ENCODE results near the gene GRHL1.
"Not testable (repeated sequence)": the region's sequence is repeated elsewhere in the genome, so short reads cannot be mapped to it uniquely, and the experiment has no call there.

The GRHL1 gene

GRCh38 chr2:10029875-10030223 is 78.4 kb downstream of the GRHL1 start:
- in situ Hi-C loops (cut with MboI; ENCODE audit: low pct_unique_long_range_greater_than_20kb, low sequenced_read_pairs, unreplicated experiment) = no loop called here
- DNase-seq (ENCODE audit: low spot score) = no peak
- no peak for TF ChIP-seq CTCF (IDR thresholded peaks at IDR 0.05; ENCODE audit: extremely low read depth, insufficient read depth, missing control alignments)

GRCh38 chr2:10030311-10030736 is 78.8 kb downstream of the GRHL1 start:
- in situ Hi-C loops (cut with MboI; ENCODE audit: low pct_unique_long_range_greater_than_20kb, low sequenced_read_pairs, unreplicated experiment) = no loop called here
- no peak for TF ChIP-seq CTCF (IDR thresholded peaks at IDR 0.05; ENCODE audit: extremely low read depth, insufficient read depth, missing control alignments)
- DNase-seq (ENCODE audit: low spot score) = no peak

- DNase-seq (ENCODE audit: low spot score); in situ Hi-C loops (cut with MboI; ENCODE audit: low pct_unique_long_range_greater_than_20kb, low sequenced_read_pairs, unreplicated experiment): not testable (repeated sequence)
Measured at GRCh38 chr2:10030798-10031197, 79.3 kb downstream of the GRHL1 start.

GRCh38 chr2:10031886-10032745 is 80.6 kb downstream of the GRHL1 start:
- DNase-seq (ENCODE audit: low spot score) = no peak
- TF ChIP-seq CTCF (IDR thresholded peaks at IDR 0.05; ENCODE audit: extremely low read depth, insufficient read depth, missing control alignments) = no peak
- in situ Hi-C loops (cut with MboI; ENCODE audit: low pct_unique_long_range_greater_than_20kb, low sequenced_read_pairs, unreplicated experiment) = no loop called here

GRCh38 chr2:10032746-10033105 is 81.2 kb downstream of the GRHL1 start:
- TF ChIP-seq CTCF (IDR thresholded peaks at IDR 0.05; ENCODE audit: extremely low read depth, insufficient read depth, missing control alignments) = no peak
- in situ Hi-C loops (cut with MboI; ENCODE audit: low pct_unique_long_range_greater_than_20kb, low sequenced_read_pairs, unreplicated experiment) = no loop called here
- no peak for DNase-seq (ENCODE audit: low spot score)

- TF ChIP-seq CTCF (IDR thresholded peaks at IDR 0.05; ENCODE audit: extremely low read depth, insufficient read depth, missing control alignments) = no peak
- in situ Hi-C loops (cut with MboI; ENCODE audit: low pct_unique_long_range_greater_than_20kb, low sequenced_read_pairs, unreplicated experiment) = no loop called here
- no peak for DNase-seq (ENCODE audit: low spot score)
Measured at GRCh38 chr2:10033251-10034006, 81.9 kb downstream of the GRHL1 start.

Data from GM13977 (cell line).